ENCODE data around the gene SCFD2.

The SCFD2 gene

DNA sequence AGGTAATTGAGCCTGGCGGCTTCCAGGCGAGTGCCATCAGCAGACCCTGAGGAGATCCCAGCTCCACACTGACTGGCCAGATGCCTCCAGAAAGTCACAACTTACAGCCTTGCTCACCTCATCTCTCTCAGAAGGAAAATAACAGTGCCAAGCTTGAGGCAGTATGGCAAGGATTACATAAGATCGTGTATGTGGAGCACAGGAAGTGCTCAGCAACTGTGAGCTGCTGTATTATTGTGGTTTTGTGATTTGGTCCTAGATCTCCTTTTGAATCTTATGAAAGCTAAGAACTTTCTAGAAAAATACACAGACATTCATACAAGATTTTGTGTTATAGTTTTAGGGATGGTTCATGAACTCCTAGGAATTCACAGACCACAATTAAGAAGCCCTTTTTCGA lies 489.8 kb downstream of the SCFD2 start:
- DNase-seq (ENCODE audit: low read depth), result no peak

- no peak for DNase-seq (ENCODE audit: low read depth)
These were observed 490.9 kb downstream of the SCFD2 start for GRCh38 chr4:52874948-52875347.

DNA sequence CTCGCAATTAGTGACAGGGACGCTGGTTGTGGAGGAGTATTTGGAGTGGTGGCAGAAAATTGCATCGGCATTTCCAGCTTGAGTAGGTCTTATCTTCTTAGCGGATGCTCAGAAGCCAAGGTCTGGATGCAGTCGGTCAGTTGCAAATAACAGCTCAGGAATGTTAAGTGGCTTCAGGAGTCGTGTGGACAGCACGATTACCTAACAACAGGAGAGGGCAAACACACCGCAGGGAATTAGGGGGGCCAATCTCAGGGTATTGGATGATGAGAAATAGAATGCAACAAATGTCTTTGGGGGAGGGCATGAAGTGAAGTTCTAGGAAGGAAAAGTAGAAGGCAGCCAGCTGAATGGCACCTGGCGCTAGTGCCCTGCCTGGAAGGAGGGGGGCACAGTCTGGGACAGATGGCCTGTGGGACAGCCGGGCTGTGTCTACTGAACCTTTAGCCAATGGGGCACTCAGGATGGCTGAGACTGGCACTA lies 492.0 kb downstream of the SCFD2 start:
- DNase-seq (ENCODE audit: low read depth), result no peak

DNA sequence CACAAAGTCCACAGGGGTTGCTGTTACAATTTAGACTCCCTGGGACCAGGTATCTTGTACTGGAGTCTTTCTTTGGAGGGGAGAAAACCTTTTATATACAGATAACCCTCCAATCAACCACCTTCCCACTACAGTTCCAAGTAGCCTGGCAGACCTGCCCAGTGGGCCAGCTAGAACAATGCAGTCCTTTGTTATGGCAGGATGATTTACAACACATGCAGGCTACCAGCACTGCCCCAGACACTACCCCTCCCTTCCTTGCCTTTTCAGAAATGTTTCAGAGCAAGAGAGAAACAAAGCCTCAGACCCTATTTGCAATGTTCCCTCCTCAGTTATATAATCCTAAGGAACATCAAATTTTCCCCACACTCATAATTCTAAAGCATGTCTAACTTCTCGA lies 492.7 kb downstream of the SCFD2 start:
- no peak for DNase-seq (ENCODE audit: low read depth)

DNA sequence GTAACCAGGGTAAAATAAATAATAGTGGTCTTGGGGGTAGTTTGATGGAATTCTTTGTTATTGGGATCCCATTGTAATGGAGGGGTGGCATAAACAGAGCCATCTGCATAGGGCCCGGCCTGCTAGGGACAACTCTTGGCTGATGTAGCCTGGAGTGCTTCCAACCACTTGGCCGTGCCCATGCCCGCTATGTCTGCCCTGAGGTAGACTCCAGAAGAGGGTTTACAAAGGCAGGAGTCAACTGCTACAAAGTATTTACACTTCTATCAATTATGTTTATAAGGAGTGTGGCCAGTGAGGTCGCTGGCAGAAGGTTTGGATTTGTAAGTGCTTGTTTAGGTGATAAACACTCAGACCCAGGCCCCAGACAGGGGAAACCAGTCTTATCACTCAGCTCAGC lies 495.6 kb downstream of the SCFD2 start:
- no peak for DNase-seq (ENCODE audit: low read depth)

GRCh38 chr4:52869656-52870055 lies 496.2 kb downstream of the SCFD2 start:
- DNase-seq (ENCODE audit: low read depth), result no peak

- DNase-seq (ENCODE audit: low read depth), result no peak
These were observed 496.7 kb downstream of the SCFD2 start for GRCh38 chr4:52869196-52869595.

DNA sequence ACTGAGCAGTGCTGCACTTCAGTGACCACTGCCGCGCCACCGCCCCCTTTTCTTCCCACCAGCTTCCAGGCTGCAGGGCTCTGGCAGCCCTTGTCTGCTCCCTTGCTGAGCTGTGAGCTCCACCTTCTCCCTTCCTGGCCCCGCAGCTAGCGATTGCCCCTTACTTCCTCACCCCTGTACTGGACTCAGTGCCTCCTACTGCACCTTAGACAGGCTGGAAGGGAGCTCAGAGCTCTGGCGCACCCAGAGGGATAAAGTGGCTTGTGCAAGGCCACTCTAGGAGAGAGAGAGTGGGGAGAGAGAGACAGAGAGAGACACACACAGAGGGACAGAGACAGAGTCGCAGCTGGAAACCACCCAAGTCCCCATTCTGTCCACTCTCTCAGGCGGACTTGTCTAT lies 497.7 kb downstream of the SCFD2 start:
- no peak for DNase-seq (ENCODE audit: low read depth)

GRCh38 chr4:52867163-52867562 lies 498.7 kb downstream of the SCFD2 start:
- DNase-seq (ENCODE audit: low read depth), result no peak

- no peak for DNase-seq (ENCODE audit: low read depth)
These were observed 499.1 kb downstream of the SCFD2 start for GRCh38 chr4:52866734-52867133.

GRCh38 chr4:52865300-52865699 lies 500.6 kb downstream of the SCFD2 start:
- DNase-seq (ENCODE audit: low read depth), result no peak

DNA sequence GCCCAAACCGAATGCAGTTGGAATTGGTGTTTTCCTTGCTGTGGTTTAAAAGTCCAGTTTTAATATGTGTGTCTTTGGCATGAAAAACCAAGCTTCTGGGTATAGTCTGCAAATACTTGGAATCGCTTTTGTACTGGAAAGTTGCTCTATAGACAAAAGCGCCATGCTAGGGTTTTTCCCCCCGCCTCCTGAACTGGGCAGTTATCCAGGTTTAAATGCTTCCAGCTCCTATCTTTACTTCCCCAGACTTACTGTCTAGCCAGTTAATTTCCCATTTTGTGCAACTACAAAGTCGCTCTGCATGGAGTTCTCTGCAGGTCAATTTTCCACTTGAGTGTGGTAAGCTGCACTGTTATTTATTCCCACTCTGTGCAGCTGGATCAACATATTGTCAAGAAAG lies 501.1 kb downstream of the SCFD2 start:
- DNase-seq (ENCODE audit: low read depth), result no peak

DNA sequence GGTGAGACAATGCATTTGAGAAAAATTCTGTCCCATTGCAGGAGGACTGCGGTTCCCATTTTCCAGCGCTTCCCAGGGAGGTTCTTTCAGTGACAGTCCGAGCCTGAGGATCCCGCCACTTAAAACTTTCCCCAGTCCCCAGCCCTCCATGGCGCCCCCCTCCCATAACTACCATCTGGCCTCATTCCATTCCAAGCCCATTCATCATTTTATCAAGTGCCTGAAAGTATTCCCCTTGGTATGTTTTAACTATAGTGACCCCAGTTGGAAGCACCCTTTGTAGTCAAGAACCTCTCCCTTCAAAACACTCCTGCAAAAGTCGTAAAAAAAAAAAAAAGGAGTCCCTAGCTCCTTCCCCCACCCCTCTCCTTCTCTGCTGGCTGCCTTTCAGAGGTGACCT lies 502.5 kb downstream of the SCFD2 start:
- DNase-seq (ENCODE audit: low read depth), result no peak

GRCh38 chr4:52862639-52863161 lies 503.2 kb downstream of the SCFD2 start:
- DNase-seq (ENCODE audit: low read depth), result no peak

- peak; percentile 78 for DNase-seq (ENCODE audit: low read depth)
These were observed 503.8 kb downstream of the SCFD2 start, which contains the start of gene RASL11B for GRCh38 chr4:52861879-52862616. RASL11B (plus strand) TSS chr4:52862317; CDS start chr4:52862508, 191 bp downstream.

GRCh38 chr4:52861171-52861823 lies 504.6 kb downstream of the SCFD2 start:
- no peak for DNase-seq (ENCODE audit: low read depth)

DNA sequence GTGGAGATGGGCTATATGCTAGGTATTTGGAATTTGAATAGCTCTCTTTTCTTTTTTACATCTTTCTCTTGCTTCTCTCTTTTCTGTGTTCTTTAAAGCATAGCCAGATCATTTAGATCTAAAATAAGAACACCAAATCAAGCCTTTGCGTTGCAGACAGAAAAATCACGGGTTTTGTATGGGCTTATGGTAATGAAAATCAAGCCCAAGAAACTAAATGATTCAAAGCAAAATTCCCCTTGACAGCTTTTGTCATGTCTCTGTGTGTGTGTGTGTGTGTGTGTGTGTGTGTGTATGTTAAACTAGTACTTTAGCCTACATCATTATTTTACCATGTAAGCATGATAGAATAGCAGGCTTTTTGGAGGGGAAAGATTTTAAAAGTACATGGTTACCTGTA lies 505.5 kb downstream of the SCFD2 start:
- DNase-seq (ENCODE audit: low read depth), result no peak

GRCh38 chr4:52856801-52857200 lies 509.1 kb downstream of the SCFD2 start:
- no peak for DNase-seq (ENCODE audit: low read depth)

DNA sequence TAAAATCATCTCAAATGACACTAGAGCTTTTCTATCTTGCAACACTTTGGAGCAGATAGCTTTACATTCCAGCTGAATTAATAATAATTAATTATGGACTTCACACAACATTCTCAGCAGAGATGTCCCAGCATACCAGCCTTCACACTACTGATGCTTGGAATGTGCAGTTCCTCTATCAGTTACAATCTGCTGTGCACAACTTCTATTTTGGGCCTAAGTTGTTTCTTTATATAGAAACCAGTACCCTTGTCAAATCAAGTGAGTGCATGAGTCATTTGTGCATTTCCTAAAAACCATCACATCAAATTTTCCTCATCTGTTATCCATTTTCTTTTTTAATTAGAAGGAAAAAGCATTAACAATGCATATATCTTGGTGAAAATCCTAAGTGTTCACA lies 512.5 kb downstream of the SCFD2 start:
- DNase-seq (ENCODE audit: low read depth), result no peak

DNA sequence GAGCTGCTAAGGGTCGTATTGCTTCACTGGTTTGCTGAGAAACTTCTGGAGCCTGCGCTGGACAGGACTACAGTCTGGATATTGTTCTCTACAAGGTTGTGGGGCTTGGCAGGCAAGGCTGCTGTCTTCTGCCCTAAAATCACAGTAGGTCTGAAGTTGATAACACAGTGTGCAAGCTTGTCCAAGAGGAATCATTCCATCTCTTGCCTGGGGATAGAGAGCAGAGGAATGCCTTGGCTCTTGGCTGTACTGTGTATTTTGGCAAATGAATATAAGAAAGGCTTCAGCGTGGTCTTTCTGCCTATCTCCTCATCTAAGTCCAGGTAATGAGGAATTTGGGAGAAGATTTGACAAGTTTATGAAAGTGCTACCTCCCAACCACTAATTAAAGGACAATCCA lies 513.1 kb downstream of the SCFD2 start:
- no peak for DNase-seq (ENCODE audit: low read depth)

DNA sequence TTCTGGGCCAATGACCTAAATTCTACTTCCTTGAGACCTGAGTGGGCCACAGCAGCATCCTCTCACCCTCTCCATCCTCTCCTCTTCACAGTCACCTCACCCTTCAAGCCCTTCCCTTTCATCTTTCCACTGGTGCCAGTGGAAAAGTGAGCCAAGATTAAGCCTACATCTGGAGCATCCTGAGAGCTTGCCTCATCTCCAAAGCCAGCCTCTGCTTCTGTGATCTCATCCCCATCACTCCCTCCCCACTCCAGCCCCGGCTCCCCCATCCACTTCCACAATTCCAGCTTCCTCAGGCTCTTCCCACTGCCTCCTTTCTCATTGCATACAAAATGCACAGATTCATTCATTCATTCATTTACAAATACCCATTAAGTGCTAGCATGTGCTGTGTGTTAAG lies 513.8 kb downstream of the SCFD2 start:
- no peak for DNase-seq (ENCODE audit: low read depth)

DNA sequence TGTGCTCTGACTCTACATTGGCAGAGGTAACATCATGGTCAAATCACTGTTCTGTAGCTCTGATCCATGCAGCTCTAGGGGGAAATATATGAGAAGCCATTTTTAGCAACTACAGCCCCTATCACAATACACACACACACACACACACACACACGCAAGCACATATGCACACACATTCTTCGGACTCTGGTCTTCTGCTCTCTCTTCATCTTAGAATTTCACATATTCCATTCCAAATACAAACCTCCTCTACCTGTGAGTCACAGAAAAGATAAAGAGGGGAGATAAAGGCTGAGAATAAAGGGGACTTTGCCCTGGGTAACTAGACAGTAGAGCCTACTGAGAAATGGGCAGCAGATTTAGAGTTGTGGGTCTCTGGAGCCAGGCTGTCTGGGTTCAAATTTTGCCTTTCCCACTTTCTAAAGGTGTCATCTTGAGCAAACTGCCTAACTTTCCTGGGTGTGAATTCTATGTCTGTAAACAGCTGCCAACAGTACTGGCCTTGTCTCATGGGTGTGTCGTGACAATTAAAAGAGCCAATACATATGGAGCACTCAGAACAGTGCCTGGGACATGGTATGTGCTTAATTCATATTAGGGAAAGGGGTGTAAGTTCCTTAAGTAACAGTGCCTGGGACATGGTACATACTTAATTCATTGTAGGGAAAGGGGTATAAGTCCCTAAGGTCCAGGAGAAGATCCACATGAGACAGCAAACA lies 515.3 kb downstream of the SCFD2 start:
- no peak for DNase-seq (ENCODE audit: low read depth)

DNA sequence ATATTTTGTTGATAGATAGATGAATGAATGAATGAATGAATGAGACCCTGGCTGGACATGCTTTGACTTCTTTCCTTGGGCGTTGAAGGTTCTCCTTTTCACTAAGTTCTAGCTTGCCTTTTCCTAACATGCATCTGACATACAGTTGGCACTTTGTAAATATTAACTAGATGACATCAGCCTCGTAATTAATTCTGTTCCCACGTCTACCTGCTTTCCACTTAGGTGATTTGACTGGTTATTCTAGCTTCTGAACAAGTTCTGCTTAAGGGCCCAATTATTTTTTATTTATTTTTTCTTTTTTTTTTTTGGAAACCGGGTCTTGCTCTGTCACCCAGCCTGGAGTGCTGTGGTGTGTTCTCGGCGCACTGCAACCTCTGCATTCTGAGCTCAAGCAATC lies 517.6 kb downstream of the SCFD2 start:
- no peak for DNase-seq (ENCODE audit: low read depth)

All from activated T-cell treated with anti-CD3 and anti-CD28 coated beads for 1 hour (primary cell).